ELR (cell line): ENCODE data around the gene RGSL1.
"Not testable (repeated sequence)": the region's sequence is repeated elsewhere in the genome, so short reads cannot be mapped to it uniquely, and the experiment has no call there.

Source experiments
- DNase-seq: peaks from one replicate; pipeline ENCODE4 v3.0.0-alpha.2; 2015; ENCODE audit warnings: low read depth

RGSL1 gene

DNA sequence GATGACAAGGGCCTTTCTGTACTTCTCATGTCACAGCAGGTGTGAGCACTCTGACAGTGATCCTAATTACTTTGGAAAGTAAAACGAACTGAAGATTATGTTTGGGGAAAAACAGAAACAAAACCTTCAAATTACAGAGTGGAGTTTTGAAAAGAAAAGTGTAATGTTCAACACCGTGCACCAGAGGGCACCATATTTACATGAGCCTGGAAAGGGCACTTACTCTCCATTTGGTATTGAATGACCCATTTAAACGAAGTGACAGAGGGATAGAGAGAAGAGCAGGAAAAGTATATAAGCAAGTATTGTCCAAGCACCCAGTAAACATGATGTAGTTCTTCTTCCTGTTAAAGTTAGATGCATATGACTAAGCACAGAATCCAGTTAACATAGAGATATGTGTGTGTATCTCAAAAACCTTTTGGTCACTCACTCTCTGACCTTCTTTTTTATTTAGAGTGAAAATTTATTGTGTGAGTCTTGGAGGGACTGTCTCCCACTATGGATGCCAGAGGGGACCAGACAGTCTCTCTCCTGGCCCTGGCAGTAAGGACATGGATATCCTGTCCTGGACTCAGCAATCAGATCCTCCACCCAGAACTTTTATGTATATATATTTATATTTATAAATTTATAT lies 3.8 kb upstream of the RGSL1 start:
- DNase-seq = peak; percentile 56

DNA sequence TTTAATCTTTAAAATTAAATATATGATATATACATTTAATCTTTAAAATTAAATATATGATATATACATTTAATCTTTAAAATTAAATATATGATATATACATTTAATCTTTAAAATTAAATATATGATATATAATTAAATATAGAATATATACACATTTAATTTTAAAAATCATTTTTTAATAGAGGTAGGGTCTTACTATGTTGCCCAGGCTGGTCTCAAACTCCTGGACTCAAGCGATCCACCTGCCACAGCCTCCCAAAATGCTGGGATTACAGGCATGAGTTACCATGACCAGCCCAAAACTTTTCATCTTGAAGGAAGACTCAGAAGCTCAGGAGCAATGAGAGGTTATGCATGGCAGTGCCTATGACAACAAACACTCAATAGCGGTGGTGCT lies 2.8 kb upstream of the RGSL1 start:
- not testable (repeated sequence) for DNase-seq

DNA sequence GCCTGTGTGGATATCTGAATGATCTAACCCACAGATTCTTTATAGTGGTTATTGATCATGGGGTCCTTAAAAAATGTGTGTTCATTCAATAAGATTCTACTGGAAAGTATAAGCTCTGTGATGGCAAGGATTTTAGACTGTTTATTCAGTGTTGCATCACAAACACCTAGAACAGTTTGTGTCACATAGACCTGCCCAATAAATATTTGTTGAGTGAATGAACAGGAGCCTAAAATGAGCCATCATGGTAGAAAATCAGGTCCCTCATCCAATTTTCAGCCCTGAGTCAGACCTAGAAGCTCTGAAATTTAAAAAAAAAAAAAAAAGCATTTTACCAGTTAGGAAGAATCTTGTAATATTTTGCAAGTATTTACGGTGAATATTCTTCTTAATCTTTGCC lies 2.3 kb upstream of the RGSL1 start:
- no peak for DNase-seq

DNA sequence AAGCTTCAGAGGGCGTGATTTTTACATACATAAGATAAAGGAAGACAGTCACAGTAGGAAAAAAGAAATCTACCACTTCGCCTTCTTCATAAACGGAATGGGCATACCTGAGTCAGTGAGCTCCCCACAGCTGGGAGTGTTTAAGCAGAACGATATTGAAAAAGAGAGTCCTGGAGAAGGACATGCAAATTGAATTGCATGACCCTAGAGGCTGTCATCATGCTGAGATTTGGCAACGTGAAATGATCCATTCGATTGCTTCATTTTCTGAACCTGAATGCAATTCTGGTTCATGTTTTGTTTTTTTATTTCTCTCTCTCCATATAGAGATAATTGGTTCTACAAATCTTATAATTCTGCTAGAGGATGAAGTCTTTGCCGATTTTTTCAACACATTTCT lies 3.7 kb downstream of the RGSL1 start:
- no peak for DNase-seq

DNA sequence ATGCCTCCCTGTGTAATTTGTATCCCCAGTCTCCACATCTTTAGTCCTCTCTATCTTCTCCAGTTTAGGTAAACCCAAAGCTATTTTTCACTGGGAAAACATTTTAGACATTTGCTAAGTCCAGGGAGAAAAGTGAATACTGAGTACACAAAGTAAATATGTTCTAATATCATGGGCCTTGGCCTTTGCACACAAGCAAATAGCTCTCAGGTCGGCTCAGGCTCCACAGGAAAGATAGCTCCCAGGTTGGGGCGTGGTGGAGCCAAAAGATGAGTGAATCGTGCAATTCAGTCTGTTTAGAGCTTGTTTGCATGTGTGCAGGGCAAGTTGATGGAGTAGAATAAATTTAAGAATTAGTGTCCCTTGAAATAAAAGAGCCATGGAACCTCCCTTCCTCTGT lies 7.9 kb downstream of the RGSL1 start:
- no peak for DNase-seq

DNA sequence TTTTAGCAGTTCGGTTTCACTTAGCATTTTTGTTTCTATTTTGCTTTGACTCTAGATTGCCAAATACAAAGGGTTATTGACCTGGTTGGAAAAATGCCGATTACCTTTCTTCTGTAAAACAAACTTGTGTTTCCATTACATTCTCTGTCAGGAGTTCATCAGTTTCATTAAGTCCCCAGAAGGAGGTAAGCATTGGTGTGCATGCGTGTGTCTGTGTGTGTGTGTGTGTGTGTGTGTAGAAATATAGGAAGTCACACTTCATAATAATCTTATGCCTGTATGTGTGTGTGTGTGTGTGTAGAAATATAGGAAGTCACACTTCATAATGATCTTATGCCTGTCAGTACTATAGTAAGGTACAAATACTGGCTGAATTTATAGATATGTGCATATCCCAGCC lies 10.0 kb downstream of the RGSL1 start:
- no peak for DNase-seq

DNA sequence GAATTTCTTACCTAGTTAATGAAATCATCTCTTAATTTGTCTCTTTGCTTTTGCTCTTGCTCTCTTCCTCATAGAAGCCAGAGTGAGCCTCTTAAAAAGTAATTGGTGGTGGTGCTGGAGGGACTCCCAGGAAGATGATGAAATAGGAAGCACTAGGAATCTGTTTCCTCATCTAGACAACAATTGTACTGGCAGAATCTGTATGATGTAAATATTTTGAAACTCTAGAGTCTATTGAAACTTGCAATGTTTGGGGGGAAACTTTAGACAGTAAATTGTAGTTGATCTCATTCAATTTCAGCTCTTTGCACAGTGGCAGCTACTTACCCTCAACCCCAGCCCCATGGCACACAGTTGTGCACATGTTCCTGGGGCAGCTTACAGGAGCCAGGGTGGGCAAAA lies 10.6 kb downstream of the RGSL1 start:
- DNase-seq = no peak

DNA sequence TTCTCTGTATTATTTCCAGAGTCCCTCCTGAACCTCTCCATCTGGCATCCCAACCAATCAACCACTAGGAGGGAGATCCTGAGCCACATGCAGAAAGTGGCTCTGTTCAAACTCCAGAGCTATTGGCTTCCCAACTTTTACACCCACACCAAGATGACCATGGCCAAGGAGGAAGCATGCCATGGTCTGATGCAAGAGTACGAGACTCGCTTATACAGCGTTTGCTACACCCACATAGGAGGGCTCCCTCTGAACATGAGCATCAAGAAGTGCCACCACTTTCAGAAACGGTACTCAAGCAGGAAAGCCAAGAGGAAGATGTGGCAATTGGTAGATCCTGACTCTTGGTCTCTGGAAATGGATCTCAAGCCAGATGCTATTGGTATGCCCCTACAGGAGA lies 23.6 kb downstream of the RGSL1 start:
- DNase-seq = no peak

DNA sequence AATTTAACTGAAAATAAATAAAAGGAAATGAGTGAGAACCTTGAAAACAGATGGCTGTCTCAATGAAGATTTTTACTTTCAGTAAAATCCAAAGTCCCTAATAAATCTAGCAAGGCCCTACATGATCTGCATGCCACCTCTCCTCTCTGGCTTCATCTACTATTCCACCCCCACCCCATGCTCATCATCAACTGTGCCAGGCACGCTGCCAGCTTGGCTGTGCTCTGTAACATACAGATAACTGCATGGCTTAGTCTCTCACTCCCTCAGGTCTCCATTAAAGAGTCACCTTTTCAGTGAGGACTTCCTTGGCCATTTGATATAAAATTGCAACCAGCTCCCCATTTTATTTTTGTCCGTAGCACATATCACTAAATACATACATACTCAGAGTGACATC lies 26.7 kb downstream of the RGSL1 start:
- DNase-seq = no peak

DNA sequence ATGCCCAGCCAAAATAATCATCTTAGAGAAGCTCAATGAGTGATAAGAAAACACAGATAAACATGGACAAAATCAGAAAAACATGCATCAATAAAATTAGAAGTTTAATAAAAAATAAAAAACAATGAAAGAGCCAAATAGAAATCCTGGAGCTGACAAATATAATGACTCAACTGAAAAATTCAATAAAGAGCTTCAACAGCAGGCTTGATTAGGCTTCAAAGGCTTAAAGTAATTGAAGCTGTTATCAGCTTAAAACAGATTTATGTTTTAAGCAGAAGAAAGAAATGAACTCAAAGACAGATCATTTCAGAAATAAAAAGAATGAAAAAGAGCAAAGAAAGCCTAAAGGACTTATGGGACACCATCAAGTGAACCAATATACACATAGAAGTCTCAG lies 28.3 kb downstream of the RGSL1 start:
- no peak for DNase-seq

DNA sequence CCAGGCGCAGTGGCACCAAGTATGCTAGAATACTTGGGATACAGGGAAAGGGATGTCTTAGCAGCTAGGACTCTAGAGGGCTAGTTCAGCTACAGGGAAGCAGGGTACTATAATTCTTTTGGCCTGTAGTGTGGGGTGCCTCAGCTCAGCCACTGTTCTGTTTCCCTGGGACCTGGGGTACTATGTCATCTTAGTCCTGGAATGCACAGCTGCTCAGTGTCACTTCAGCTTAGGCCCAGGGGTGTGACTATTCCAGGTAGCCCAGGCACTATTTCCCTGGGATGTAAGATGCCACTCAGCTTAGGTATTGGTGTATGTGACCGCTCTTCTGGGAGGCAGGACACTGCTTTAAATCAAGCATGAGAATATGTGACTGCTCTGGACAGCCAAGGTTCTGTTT lies 34.1 kb downstream of the RGSL1 start:
- no peak for DNase-seq

DNA sequence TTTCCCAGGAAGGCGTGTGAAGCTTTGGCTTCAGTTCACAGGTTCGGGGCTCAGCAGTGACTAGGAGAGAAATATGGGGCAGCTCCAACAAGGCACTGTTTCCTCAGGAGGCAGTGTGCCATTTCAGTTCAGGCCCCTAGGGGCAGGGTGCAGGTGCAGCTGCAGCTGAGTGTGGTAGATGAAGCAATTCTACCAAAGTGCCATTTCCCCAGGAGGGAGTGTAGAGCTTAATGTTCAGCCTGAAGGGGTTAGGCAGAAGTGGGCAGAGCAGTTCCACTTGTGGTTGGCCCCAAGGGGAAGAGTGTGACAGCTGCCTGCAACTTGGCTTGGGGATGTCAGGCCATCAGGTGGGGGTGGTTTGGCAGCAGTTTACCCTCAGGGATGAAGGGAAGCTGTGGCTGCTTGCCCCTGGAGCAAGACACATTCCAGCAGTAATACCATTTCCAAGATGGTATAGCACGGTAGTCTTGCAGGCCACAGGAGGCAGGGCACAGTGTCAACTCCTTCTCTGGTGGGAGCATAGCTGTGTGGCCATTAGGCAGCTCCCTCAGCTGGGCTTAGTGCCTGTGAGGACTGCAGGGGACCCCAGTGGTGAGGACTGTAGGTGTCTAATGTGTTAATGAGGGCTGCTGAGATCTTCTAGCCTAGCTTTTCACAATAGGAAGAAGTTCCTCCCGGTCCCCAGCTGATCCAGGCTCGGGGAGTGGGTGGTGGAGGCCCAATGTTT lies 34.7 kb downstream of the RGSL1 start:
- DNase-seq = peak; percentile 10

DNA sequence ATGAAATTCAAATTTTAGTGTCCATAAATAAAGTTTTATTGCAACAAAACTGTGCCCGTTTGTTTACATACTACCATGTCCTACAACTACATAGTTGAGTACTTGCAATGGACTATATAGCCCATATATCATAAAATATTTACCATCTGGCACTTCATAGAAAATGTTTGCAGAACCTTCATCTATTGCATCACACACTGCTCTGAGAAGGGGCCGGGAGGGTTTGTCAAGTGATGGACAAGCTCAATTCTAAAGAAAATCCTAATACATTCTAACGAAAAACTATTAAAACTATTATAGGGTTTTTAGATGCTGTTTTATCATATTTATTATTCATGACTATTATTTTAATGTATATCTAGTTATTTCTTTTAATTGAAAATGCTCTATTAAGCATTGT lies 35.9 kb downstream of the RGSL1 start:
- DNase-seq = no peak

DNA sequence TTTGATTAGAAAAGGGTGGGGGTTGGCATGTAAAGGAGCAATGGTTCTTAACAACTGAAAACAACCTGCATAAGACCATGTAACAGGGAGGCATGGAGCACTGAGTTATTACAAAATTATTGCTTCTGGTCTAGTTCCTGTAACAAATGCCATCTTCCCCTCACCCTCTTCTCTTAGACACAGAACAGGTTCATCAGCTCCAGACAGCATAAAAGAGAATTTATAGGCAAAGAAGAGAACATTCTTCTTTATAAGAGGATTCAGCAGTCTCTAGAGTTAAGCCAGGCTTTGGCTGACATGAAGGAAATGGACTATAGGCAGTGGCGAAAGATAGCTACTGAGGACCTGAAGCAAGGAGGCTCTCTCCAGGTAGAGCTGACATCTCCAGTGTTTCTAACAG lies 38.9 kb downstream of the RGSL1 start:
- DNase-seq = no peak

DNA sequence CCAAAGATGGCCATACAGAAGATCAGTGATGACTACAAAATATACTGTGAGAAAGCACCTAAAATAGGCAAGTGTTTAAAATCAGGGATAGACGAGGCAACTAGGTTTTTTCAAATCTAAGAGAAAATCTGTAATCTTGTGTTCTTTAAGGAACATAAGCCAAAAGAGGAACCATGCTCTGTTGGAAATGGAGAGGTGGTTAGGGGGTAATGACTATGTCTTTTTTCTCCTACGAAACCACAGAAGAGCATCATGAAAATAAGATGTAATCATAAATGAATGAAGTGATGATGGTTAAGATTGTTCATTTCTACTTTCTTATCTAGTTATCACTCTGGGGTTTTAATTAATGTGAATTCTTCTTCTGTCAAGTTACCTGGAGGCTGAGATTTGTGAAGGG lies 43.1 kb downstream of the RGSL1 start:
- no peak for DNase-seq

DNA sequence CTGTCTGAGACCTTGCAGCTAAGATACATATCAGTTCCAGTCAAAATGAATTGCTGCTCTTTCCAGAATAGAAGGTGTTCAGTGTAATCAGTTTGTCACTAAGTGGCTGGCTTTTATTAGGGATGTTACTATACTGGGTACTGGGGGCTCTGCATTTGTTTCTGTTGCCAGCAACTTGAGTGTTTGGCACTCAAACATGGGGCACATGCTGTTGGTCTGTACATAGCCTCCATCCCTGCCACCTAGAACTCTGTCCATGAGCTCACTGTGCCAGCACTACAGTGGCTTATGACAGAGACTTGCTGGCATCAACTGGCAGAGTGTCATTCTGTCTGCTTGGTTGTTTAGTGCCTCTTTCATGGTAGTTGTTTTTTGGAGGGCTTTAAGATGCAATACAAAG lies 45.1 kb downstream of the RGSL1 start:
- no peak for DNase-seq

DNA sequence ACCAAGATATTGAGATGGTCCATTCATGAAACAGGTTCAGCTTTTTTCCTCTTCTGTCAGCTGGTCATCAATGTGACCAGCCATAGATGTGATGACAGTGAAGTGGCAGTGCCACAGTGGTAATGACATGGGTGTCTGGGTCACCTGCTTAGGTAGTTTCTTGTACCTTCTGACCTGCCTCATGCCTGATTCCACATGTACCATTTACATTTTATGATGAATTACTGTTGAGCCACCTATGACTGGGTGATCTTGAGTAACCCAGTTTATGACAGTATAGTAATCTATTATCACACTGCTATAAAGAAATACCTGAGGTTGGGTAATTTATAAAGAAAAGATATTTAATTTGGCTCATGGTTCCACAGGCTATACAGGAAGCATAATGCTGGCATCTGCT lies 45.7 kb downstream of the RGSL1 start:
- DNase-seq = no peak

DNA sequence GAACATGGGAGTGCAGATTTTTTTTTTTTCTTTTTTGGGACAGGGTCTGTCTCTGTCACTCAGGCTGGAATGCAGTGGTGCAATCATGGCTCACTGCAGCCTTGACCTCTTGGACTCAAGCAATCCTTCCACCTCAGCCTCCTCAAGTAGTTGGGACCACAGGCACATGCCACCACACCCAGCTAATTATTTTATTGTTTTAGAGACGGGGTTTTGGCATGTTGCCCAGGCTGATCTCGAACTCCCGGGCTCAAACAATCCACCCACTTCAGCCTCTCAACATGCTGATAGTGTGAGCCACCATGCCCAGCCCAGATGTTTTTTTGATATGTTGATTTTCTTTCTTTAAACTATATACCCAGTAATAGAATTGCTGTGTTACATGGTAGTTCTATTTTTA lies 57.7 kb downstream of the RGSL1 start:
- no peak for DNase-seq

DNA sequence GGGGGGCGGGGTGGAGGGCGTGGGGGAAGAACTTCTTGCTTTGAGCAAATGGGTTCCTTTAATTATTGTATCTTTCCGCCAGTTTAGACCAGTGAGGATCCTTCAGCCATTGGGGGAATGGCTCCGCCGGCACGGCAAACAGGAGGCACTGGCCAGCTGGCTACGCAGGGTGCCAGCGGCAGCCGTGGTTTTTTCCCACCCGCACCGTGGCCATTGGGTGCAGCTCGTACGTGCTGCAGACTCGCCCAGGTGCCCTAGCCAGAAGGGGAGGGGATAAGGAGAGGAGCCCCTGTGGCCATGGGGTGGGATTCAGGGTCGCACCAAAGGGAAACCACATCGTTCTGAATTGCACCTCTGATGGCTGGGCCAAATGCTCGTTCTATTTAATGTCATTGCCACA lies 65.6 kb downstream of the RGSL1 start:
- DNase-seq = no peak

DNA sequence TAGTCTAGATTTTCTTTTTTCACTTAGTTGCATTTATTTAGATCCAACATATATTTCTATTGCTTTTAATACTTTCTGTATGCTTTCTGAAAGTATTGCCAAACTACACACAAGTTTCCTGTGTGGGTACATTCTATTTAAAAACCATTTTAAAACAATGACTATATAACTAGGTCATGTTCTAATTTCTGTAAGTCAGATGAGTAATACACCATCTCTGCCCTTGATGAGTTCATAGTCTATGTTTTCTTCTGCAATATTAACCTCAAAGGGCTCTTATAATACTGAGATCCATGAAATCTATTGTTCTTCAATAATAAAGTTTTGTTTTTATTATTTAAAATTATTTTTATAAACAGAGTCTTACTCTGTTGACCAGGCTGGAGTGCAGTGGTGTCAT lies 70.8 kb downstream of the RGSL1 start:
- no peak for DNase-seq

DNA sequence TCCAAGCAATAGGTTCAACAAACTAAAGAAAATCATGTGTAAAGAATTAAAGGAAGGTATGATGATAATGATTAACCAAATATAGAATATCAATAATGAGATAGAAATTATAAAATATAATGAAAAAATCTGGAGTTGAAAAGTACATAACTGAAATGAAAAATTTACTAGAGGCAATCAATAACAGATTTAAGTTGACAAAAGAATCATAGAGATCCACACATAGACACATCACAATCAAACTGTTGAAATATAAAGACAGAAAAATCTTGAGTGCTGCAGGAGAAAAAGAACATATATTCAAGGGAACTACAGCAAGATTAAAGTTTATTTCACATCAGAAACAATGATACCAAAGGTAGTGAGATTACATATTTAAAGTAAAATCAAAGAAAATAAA lies 75.4 kb downstream of the RGSL1 start:
- no peak for DNase-seq

DNA sequence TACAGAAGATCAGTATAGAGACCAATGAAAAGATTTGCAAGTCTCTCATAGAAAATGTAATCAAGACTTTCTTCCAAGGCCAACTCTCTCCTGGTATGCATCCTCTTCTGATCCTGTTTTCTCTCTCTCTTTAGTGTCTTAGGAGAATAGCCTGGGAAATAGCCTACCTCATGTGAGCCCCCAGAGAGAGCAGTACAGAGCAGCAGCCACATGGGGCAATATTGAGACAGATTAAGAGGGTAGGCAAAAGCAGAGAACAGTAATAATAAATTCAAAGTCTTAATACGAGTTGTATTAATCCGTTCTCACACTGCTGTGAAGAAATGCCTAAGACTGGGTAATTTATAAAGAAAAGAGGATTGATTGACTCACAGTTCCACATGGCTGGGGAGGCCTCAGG lies 77.7 kb downstream of the RGSL1 start:
- peak; percentile 35 for DNase-seq

DNA sequence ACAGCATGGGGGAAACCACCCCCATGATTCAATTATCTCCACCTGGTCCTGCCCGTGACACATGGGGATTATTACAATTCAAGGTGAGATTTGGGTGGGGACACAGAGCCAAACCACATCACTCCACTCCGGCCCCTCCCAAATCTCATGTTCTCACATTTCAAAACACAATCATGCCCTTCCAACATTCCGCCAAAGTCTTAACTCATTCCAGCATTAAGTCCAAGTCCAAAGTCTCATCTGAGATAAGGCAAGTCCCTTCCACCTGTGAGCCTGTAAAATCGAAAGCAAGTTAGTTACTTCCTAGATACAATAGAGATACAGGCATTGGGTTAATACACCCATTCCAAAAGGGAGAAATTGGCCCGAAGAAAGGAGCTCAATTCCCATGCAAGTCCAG lies 78.3 kb downstream of the RGSL1 start:
- not testable (repeated sequence) for DNase-seq

DNA sequence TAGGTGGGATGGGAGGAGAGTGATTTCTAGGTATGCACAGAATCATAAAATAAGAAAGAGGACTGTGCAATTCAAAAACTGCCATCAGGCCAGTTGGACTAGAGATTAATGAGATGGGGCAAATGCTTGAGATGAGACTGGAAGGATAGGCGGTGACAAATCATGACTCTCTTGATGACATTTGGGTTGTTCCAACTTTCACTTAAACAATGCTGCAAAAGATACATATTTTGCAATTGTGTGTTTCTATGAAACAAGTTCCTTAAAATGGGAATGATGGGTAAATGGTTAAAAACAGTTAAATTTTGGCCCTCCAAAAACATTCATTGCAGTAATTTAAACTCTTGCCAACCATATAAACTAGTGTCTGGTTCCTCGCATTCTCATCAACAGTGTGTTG lies 84.0 kb downstream of the RGSL1 start:
- DNase-seq = no peak
